GM18507 (cell line): Measurements from ENCODE around the gene OBI1.
"Not testable (repeated sequence)": the region's sequence is repeated elsewhere in the genome, so short reads cannot be mapped to it uniquely, and the experiment has no call there.

Experiments used
- DNase-seq: peaks from one replicate; pipeline ENCODE4 v3.0.0; 2011; ENCODE audit warnings: low read depth; ENCODE audit not compliant: insufficient read length; ENCODE audit errors: extremely low spot score
- FAIRE-seq: peaks from 2 replicates; lab custom pipeline; 2011; peaks lifted over from hg19 to GRCh38; lab: Jason Lieb, UNC

The OBI1 gene

DNA sequence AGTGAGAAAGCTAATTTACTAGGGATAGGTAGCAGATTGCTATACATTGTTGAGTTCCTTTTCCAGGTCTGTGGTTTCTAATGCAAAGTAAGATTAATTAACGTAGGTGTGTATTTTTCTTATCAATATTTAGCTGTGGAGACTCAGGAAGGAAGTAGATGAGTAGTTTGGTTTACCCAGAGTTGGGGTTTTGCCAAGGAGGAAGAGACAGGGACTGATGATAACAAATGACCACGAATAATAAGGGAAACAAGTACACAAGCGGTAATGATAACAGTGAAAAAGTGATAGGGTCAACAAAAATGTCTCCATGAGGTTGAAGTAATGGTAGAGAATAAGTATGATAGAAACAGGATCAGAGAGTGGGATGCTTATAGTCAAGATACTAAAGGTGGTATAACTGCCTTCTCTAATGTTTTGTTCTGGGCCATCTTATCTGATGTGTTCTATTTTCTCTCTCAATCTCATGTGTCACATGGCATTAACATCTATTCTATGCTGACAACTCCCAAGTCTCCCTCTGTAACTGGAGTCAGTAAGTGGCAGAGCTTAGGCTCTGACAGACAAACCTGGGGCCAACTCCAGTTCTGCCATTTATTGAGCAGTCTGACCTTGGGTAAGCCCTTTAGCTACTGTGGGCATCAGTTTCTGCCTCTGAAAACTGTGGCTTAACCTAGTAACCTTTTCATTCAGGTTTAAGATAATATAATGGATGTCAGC, 8.8 kb downstream of the OBI1 start:
- peak; percentile 44 for FAIRE-seq
- no peak for DNase-seq

DNA sequence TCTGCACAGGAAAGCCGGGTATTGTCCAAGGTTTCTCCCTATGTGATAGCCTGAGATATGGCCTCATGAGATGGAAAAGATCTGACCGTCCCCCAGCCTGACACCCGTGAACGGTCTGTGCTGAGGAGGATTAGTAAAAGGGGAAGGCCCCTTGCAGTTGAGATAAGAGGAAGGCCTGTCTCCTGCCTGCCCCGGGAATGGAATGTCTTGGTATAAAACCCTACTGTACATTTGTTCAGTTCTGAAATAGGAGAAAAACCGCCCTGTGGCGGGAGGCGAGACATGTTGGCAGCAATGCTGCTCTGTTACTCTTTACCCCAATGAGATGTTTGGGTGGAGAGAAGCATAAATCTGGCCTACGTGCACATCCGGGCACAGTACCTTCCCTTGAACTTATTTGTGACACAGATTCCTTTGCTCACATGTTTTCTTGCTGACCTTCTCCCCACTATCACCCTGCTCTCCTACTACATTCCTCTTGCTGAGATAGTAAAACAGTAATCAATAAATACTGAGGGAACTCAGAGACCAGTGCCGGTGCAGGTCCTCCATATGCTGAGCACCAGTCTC, 11.8 kb downstream of the OBI1 start:
- FAIRE-seq, DNase-seq: not testable (repeated sequence)

DNA sequence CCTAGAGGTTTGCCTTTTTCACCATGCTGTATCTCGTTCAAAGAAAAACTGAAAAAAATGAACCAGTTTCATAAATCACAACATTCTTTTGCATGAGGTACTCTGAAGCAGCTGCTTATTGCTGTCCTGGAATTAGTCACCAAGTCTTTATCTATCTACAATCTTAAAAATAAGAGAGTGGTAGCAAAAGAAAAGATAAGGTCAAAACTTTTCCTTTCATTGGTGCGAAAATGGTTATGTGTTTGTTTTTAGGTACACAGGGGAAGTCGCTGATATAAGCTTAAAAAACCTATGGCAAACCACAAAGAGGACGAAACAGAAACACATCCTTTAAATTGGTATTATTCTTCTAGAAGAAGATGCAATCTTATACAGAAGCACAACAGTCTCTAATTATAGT, 20.7 kb downstream of the OBI1 start:
- no peak for DNase-seq
- FAIRE-seq = no peak

DNA sequence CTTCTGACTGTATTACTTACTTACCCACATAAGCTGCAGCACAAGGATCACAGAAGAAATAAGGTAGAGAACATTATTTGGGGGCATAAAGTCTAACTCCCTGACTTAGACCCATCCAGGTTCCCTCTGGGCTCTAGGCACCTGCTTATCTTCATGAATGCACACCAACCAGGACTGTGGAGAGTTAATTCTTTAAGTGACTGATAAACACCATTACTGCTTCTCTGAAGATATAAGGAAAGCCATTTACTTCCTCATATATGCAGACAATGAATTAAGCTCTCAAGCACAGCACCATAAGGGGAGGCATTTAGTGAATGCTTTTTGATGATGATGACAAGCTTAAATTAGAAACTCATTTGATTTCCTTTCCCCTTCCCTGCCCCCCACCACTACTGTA, 22.5 kb downstream of the OBI1 start:
- FAIRE-seq (no peak), DNase-seq (no peak)

DNA sequence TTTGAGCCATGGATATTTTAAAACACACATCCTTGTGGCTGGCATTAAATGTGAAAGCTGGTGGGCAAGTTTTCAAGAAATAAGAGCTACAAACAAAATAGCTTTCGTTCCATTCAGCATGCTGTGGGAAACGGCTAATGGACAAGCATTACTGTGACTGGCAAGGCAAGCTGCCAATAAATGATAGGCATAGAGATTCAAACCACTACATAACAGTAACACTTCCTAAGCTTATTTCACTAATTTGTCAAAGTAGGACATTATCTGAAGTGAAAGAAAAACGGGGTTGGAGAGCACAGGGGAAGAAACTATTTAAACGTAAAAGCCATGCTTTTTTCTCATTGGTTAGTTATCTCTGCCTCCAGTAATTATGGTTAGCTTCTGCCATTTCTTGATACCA, 26.0 kb downstream of the OBI1 start:
- DNase-seq (no peak), FAIRE-seq (no peak)

DNA sequence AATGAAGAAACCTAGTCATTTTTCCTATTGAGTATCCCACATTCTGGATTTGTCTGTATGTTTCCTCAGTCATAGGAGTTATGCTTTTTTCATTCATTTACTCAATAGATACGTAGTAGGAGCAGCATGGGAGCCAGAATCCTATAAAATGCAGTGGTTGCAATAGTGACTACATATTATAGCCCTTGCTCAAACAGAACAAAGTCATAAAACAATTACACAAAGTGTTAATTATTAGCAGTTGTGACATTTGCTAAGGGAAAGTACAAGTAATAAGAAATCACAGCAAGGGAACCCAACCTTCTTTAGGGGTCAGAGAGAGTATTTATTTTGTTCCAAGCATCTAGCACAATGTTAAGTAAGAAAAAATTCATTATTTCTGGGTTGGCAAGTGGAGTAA, 27.9 kb downstream of the OBI1 start:
- no peak for DNase-seq
- no peak for FAIRE-seq

DNA sequence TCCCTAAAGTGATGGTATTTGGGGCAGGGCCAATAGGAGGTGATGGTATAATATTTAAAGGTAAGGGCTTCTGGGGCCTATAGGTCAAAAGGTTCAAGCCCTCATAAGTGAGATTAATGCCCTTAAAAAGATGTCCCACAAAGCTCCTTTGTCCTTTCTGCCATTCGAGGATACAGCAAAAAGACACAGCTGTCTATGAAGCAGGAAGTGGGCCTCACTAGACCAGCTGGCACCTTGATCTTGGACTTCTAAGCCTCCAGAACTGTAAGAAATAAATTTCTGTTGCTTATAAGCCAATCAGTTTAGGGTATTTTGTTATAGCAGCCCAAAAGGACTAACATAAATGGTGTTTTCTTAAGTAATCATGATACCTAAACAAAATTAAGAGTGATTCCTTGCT, 28.4 kb downstream of the OBI1 start:
- FAIRE-seq = no peak

DNA sequence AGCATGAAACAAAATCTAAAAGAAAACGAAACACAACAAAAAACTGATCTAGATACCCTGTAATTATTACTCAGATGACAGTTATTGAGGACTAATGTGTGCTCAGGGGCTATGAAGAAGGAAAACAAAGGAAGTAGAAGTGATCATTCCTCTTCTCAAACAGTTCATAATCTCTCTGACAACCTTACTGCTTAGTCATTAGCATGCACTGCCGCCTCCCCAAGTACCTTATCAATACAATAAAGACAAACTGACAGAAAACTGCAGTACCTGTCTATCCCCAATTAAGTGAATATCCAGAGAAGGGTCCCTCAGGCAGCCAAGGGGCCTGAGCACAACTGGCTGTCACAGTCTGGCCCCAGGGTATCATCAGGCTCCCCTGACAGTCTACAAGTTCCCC, 33.6 kb downstream of the OBI1 start:
- no peak for FAIRE-seq
- no peak for DNase-seq

More for the DNA sequence above, 28.4 kb downstream of the OBI1 start:
- DNase-seq = no peak

DNA sequence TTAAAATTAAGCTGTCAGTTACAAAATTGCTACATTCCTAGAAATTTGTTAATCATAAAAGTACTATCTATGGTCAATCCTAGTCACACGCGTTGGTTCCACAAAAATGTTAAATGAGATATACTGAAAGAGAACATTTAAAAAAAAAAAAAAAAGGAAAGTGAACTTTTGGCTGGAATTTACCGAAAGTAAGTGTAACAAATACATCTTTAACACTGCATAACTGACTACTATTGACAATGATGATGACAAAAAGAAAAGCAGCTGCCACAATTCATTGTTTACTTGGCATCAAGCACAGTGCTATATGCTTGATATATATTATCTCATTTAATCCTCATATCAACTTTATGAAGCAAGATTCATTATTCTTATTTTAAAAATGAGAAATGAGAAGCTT, 35.8 kb downstream of the OBI1 start:
- FAIRE-seq = no peak
- DNase-seq = no peak

DNA sequence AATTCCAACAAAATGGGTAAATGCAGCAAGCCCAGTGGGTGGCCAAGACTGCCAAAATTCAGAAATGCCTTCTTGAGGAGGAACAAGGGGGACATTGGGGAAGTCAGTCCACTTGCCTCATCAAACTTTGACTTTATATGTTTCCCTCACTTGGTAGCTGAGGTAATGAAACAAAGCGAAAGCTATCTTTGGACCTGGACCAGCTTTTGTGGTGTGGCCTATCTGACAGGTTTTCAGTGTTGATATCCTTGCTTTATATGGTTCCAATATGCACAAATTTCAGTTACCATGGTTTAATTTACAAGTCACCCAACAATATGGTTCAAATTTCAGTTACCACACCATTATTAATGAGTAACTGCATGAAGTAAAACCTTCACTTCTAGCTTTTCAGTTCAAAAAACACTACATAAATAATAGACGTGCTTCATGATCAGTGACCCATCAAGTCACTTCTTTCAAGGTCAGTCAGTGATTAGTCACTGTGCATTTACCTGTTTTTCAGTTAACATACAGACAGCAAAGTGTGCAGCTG, 38.0 kb downstream of the OBI1 start:
- no peak for DNase-seq
- FAIRE-seq = no peak

DNA sequence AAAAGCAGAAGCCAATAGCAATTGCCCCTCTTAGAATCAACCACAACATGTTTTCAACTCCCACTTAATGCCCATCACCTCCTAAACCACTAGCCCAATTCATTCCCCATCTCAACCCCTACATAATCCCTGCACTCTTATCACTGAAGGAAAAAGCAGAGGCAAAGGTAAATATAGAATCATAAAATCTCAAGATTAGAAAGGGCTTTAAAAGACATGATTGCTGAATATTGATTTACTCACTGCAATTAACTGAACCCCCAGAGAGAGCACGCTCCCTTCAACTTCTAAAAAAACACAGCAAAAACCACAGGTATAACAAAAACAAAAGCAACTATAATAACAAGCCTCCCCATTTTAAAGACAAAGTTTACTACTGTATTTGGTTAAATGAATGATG, 40.5 kb downstream of the OBI1 start:
- FAIRE-seq (no peak), DNase-seq (no peak)

DNA sequence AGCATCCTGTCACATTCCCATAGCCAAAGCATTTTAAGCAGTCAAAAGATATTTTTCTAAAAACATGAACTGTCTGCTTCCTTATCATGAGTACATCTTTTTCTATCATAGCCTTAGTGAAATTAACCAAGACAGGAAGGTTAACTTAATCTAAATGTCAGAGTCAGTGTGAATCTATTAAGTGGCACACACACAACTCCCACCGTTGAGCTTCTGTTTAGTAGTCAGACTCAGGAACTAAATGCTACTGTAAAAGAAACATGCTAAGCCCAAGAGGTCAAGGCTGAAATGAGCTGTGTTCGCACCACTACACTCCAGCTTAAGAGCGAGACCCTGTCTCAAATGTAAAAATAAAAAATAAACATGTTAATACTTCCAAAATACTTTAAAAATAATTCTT, 47.9 kb downstream of the OBI1 start:
- DNase-seq (no peak), FAIRE-seq (no peak)

DNA sequence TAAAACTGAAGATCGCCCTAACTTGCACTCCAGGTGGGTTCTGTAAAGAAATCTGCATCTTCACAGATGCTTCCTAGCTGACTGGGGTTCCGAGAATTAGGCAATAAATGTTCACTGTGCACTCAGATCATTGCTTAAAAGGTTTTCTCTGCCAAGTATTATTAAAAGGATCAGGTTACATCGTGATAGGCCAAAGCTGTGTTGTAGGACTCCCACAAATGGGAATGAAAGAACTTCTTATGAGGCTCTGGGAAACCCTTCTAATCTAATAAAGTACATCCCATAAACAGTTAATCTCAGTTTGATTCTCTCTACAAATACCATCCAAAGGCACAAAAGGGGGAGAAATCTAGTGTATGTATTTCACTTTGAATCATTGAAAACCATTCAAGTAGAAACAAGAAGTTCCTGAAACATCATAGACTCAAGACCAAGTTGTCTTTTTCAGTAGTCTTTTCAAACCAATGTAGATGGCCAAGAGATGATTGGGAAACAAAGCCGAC, 48.5 kb downstream of the OBI1 start:
- no peak for FAIRE-seq
- DNase-seq = no peak

DNA sequence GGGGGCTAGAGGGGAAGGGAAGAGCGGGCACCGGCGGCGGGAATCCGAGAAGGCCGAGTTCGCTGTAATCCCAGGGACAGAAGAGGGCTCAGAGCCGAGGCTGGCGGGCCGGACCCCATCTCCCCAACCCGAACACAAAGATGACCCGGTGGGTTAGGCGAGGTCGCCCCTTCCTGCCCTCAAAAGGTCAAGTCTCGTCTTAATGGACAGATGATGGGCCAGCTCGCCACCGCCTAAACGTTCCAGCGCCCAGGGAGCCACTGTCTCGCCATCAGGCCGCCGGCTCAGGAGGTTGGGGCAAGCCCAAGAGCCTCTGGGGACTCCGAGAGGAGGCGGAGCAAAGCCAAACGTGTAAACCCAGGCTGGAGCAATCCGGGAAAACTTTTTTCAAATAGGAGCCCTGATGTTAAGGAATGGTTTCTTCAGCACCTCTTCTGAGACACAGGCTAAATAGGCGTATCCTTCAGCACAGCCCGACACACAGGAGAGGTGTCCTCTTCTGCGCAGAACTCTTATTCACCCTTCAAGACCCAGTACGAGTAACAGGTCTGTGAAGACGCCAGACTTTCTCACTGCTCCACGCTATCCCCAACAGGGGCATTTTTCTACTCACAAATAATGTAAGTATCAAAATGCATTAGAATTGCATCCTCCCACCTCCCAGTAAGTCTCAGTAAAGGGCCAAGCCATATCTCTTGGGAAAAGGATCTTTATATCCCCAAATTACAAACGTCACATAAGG, 49.3 kb downstream of the OBI1 start:
- FAIRE-seq (no peak), DNase-seq (no peak)

DNA sequence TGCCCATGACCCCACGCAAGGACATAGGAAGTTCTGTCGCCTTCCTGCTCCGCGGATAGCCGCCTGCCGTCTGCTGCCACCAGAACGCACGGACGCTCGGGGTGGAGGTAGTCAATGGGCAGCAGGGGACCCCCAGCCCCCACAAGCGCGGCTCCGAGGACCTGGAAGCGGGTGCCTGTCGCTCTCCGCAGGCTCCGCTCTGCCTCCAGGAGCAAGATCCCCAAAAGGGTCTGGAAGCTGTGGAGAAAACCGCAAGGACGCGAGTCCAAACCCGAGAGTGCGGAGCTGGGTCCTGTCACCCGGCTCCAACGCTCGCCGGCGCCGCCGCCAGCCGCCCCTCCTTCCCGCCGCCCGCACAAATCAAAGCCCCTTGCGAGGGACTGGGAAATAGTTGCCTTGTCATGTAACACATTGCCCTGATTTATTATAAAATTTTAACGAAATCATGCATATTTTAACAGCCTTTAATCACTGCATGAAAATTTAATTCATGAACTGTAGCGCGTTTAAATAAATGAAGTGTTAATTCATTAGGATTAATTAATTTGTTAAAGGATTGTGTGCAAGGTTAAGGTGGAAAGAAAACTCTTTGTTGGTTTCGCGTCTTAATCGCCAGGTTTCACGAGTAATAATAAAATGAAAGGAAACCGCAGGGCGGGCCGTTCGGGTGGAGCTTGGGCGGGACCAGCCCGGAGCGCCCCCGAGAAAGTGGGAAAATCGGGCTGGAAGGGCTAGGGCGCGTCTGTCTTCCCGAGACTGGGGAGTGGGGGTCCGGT, 50.1 kb downstream of the OBI1 start:
- DNase-seq = no peak
- no peak for FAIRE-seq

DNA sequence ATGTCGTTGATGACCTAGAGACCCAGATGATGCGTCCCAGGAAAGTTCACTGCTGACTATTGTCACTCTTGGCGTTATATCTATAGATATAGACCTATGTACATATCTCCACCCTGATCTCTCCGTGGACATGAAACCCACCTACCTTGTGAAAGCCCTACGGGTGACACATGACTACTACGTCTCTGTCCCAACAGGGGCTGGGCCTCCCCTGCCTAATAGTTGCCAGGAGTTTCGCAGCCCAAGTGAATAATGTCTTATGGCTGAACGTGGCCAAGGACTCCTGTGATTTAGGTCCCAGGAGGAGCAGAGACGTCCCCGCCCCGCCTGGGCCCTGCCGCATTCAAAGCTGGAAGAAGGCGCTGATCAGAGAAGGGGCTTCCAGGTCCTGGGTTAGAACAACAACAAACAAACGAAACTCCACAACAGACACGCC, 50.7 kb downstream of the OBI1 start:
- FAIRE-seq = no peak
- no peak for DNase-seq

DNA sequence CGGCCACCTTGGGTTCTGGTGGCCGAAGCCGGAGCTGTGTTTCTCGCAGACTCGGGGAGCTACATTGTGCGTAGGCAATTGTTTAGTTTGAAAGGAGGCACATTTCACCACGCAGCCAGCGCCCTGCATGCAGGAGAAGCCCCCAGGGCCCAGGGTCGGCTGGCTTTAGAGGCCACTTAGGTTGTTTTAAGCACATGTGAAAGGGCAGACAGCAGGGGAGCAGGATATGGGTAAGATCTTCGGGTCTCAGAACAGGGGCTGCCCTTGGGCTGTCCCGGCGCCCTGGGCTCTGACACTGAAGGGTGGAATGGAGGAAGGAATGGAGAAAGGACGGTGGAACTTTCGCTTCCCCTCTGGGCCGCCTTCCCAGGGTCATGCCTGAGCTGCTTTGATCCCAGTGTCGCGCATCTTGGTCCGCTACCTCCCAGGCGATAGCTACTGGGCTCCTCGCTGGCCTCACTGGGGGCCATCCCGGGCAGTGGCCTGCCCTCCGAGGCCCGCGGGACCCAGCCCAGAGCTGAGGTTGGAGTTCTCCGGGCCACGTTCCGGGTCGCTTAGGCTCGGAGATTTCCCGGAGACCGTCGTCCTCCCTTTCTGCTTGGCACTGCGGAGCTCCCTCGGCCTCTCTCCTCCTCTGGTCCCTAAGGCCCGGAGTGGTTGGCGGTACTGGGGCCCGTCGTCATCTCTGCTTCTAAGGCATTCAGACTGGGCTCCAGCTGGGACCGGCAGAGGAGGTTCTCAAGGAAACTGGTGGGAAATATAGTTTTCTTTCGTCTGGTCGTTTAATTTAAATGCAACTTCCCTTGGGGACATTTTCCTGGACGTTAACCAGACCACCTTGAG, 51.3 kb downstream of the OBI1 start:
- DNase-seq (no peak), FAIRE-seq (no peak)

DNA sequence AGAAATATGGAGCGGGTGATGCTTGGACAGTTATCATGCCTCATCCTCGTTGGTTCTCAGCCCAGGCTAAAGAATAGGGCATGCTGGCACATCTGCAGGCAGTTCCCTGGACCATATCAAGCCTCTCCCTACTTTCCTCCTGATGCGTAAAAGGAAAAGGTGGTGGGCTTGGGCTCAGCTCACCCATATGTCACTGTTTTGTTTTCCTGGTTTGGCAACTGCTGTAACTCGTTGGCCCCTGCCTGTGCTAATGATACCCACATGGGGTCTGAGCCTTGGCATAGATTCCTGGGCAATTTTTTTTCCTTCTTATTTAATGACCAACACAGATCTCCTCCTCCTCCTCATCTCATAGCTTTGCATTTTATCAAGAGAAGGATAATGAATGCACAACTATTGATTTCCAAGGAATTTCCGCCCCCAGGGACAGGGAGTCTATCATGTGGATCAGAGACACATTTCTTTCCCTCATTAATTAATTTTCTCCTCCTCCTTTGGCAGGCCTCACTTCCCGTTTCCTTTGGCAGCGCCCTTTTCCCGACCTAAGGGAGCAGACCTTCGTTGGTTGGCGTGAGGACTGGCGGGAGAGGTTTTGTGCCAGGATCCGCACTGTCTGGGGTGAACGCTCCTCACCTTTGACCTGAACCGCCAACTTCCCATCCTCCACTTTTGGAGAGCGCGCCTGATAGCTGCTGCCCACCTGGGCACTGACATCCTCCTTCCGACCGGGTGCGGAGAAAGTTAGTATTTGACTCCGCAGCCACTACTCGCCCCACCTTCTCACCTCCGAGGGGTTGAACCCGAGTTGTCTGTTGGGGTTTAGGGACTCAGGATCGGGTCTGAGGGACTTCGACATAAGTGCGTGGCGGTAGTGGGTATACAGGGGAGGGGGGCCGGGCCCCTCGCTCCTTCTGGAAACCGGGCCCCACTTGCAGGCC, 52.2 kb downstream of the OBI1 start:
- FAIRE-seq = no peak
- DNase-seq = no peak
